ENCODE data around the gene SLC5A1. TPM values are rescaled to one million over a fixed set of nuclear protein-coding genes. Genes with fewer than 3 reads are reported as not detected.

The SLC5A1 gene
- total and polyA plus RNA-seq, 2 of the 13 experiments (the other 11 are each of a cell fraction or from before 2014, with no cell fraction given), result not detected

DNA sequence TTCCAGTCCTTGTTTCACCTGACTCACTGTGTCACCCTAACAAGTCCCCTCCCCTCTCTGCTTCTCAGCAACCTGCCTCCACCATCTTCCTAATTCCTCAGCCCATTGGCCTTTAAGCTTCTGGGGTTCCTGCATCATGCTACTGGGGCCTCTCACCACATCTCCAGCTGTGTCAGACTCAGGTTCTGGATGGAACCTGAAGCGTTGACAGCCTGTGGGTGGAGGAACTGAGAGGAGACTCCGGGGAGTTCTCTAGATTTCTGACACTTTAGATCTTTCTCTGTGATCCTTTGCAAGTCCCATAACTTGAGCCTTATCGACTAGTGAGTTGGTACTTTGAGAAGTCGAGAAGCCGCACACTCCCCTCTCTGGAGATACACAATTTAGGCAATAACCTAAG is 11.6 kb upstream of the SLC5A1 start:
- WGBS (ENCODE audit: low lambda C conversion rate), result 29% methylated on average over 4 of the region's 5 CpGs

More for the DNA sequence above, 11.6 kb upstream of the SLC5A1 start:
- Histone ChIP-seq H3K9ac (ENCODE audit: insufficient read depth, low read depth, low read length) (no peak overlapping the region), H3K79me2 (ENCODE audit: insufficient read depth, low read length) (no peaks in the 10 kb centered on the region), H3K4me1 (ENCODE audit: insufficient read depth, low read length) (no peaks in the 10 kb centered on the region), H3K9me3 (ENCODE audit: low read length) (no peaks in the 10 kb centered on the region), H3K4me3 (replicated peaks in 1 of 3; ENCODE audit: insufficient read depth in 1 of 3, low read depth in 2 of 3, low read length in 3 of 3) (no peak overlapping the region), H2AFZ (ENCODE audit: low read length) (no peak overlapping the region), H3K27me3 (ENCODE audit: control insufficient read depth in 1 of 2, insufficient read depth in 2 of 2, low read length in 2 of 2) (peaks cover 1 to 10% of the 10 kb centered on the region in 2 experiments; a peak in 2 of 5 replicates), H3K27ac (ENCODE audit: extremely low read length, insufficient read depth, low read length) (no peak overlapping the region), H4K20me1 (ENCODE audit: insufficient read depth, low read length) (no peaks in the 10 kb centered on the region), H3K36me3 (replicated peaks in 1 of 2; ENCODE audit: control insufficient read depth in 1 of 2, insufficient read depth in 2 of 2, low read length in 2 of 2) (no peaks in the 10 kb centered on the region), H3K4me2 (ENCODE audit: low read depth, low read length) (no peak overlapping the region)
- ChIA-PET CTCF (ENCODE audit: low intra/inter-chr PET ratio, low total read pairs) (no interaction called here), POLR2A (no interaction called here)
- in situ Hi-C loops (cut with HindIII; ENCODE audit: extremely low pct_ligation_motif_present, low pct_unique_long_range_greater_than_20kb), result no loop called here
- TF ChIP-seq ZNF441 (CRISPR knock-in tag; IDR thresholded peaks at IDR 0.05; ENCODE audit: borderline replicate concordance), result no peak
- TF ChIP-seq, protein P1, sequence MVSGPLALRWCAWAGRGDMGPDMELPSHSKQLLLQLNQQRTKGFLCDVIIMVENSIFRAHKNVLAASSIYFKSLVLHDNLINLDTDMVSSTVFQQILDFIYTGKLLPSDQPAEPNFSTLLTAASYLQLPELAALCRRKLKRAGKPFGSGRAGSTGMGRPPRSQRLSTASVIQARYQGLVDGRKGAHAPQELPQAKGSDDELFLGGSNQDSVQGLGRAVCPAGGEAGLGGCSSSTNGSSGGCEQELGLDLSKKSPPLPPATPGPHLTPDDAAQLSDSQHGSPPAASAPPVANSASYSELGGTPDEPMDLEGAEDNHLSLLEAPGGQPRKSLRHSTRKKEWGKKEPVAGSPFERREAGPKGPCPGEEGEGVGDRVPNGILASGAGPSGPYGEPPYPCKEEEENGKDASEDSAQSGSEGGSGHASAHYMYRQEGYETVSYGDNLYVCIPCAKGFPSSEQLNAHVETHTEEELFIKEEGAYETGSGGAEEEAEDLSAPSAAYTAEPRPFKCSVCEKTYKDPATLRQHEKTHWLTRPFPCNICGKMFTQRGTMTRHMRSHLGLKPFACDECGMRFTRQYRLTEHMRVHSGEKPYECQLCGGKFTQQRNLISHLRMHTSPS (CRISPR knock-in tag; IDR thresholded peaks at IDR 0.05; ENCODE audit: low read depth), result no peak
- TF ChIP-seq CERS6 (CRISPR knock-in tag; IDR thresholded peaks at IDR 0.05), result no peak
- no peak for TF ChIP-seq FOXO1 (CRISPR knock-in tag; IDR thresholded peaks at IDR 0.05)
- no peak for TF ChIP-seq RBAK (CRISPR knock-in tag; IDR thresholded peaks at IDR 0.05)
- no peak for TF ChIP-seq GFI1 (CRISPR knock-in tag; IDR thresholded peaks at IDR 0.05; ENCODE audit: borderline replicate concordance)
- no peak for TF ChIP-seq ZNF138 (CRISPR knock-in tag; IDR thresholded peaks at IDR 0.05; ENCODE audit: low read depth)
- no peak for TF ChIP-seq ZSCAN30 (CRISPR knock-in tag; IDR thresholded peaks at IDR 0.05)
- TF ChIP-seq POLR2A (IDR thresholded peaks at IDR 0.05; ENCODE audit: insufficient read depth in 1 of 2, low read depth in 2 of 2, low read length in 2 of 2), result no peak
- no peak for TF ChIP-seq SP5 (CRISPR knock-in tag; IDR thresholded peaks at IDR 0.05; ENCODE audit: borderline replicate concordance, low read depth)
- TF ChIP-seq DNMT1 (CRISPR knock-in tag; IDR thresholded peaks at IDR 0.05), result no peak
- no peak for TF ChIP-seq NFE2L1 (CRISPR knock-in tag; IDR thresholded peaks at IDR 0.05; ENCODE audit: borderline replicate concordance)
- no peak for TF ChIP-seq MED13 (CRISPR knock-in tag; IDR thresholded peaks at IDR 0.05)
- no peak for TF ChIP-seq ZNF276 (CRISPR knock-in tag; IDR thresholded peaks at IDR 0.05; ENCODE audit: low read depth)
- no peak for TF ChIP-seq HIVEP1 (CRISPR knock-in tag; IDR thresholded peaks at IDR 0.05)
- TF ChIP-seq, protein P2, sequence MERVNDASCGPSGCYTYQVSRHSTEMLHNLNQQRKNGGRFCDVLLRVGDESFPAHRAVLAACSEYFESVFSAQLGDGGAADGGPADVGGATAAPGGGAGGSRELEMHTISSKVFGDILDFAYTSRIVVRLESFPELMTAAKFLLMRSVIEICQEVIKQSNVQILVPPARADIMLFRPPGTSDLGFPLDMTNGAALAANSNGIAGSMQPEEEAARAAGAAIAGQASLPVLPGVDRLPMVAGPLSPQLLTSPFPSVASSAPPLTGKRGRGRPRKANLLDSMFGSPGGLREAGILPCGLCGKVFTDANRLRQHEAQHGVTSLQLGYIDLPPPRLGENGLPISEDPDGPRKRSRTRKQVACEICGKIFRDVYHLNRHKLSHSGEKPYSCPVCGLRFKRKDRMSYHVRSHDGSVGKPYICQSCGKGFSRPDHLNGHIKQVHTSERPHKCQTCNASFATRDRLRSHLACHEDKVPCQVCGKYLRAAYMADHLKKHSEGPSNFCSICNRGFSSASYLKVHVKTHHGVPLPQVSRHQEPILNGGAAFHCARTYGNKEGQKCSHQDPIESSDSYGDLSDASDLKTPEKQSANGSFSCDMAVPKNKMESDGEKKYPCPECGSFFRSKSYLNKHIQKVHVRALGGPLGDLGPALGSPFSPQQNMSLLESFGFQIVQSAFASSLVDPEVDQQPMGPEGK (CRISPR knock-in tag; IDR thresholded peaks at IDR 0.05), result no peak
- no peak for TF ChIP-seq ZNF557 (CRISPR knock-in tag; IDR thresholded peaks at IDR 0.05)
- TF ChIP-seq, protein P3, sequence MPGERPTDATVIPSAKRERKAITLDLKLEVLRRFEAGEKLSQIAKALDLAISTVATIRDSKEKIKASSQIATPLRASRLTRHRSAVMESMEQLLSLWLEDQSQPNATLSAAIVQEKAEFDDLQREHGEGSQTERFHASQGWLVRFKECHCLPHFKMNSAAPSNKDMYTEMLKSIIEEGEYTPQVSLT (CRISPR knock-in tag; IDR thresholded peaks at IDR 0.05; ENCODE audit: borderline replicate concordance, low read depth), result no peak
- TF ChIP-seq PPARG (CRISPR knock-in tag; conservative IDR thresholded peaks at IDR 0.05), result no peak
- TF ChIP-seq RNF2 (conservative IDR thresholded peaks at IDR 0.05; ENCODE audit: low read depth), result no peak
- no peak for DNase-seq (ENCODE audit: low spot score)
- no peak for ATAC-seq
- no TSS peak for BruUV-seq (replicated peaks)
- intact Hi-C loops (cut with micrococcal nuclease; ENCODE audit: unreplicated experiment), result no loop called here
- FAIRE-seq, result no peak

Data from HepG2 (cell line).